Naive thymus-derived CD4-positive, alpha-beta T cell (primary cell): ENCODE results near the gene PIGC. TPM values are rescaled to one million over a fixed set of nuclear protein-coding genes. Genes with fewer than 3 reads are reported as not detected.

Experiments
- ATAC-seq: fragments of 150-1000 bp; cut with Tn5 transposase; 2 replicates; pipeline ENCODE4 v1.10.0; 2021; ENCODE audit warnings: mild to moderate bottlenecking, moderate library complexity
- CTCF ChIA-PET: fragments of 350-600 bp; sonication (Branson Sonifier 250); formaldehyde crosslinking; loops from one replicate; lab custom pipeline; 2021; ENCODE audit warnings: antibody characterized with exemption; lab: Charles Lee
- POLR2A ChIA-PET: fragments of 350-600 bp; sonication (Branson Sonifier 250); formaldehyde crosslinking; loops from one replicate; lab custom pipeline; 2021; ENCODE audit warnings: antibody characterized with exemption, inconsistent platforms; lab: Charles Lee
- DNase-seq, 9 donors: peaks; one replicate each; pipeline versions ENCODE4 v3.0.0 to v3.0.0-alpha.2; 2020 to 2022; ENCODE audit warnings: mixed read lengths in 1 of 9
- H3K27ac ChIP-seq: one replicate; pipeline ENCODE4 v1.7.0; 2013; ENCODE audit warnings: mild to moderate bottlenecking, low read depth, low read length, moderate library complexity
- H3K27me3 ChIP-seq, 2 donors: one replicate each; pipeline ENCODE4 v1.7.0; 2013; ENCODE audit warnings: low read length in 2 of 2, mild to moderate bottlenecking in 2 of 2, moderate library complexity in 2 of 2; ENCODE audit not compliant: control insufficient read depth in 2 of 2, insufficient read depth in 2 of 2
- H3K36me3 ChIP-seq, 3 experiments: 1 replicate in 2 of 3; 2 replicates in 1 of 3; pipeline ENCODE4 v1.7.0; 2013; ENCODE audit warnings: low read length in 3 of 3, mild to moderate bottlenecking in 3 of 3, moderate library complexity in 1 of 3; ENCODE audit not compliant: insufficient read depth in 3 of 3, control insufficient read depth in 2 of 3
- H3K4me1 ChIP-seq, 2 donors: one replicate each; pipeline ENCODE4 v1.7.0; 2013; ENCODE audit warnings: low read length in 2 of 2, mild to moderate bottlenecking in 2 of 2, moderate library complexity in 1 of 2; ENCODE audit not compliant: control insufficient read depth in 2 of 2, insufficient read depth in 2 of 2
- H3K4me3 ChIP-seq: 2 replicates; pipeline ENCODE4 v1.7.0; 2013; ENCODE audit warnings: mild to moderate bottlenecking, low read length
- H3K9me3 ChIP-seq, 3 experiments: 1 replicate in 2 of 3; 2 replicates in 1 of 3; pipeline ENCODE4 v1.7.0; 2013; ENCODE audit warnings: low read length in 3 of 3; ENCODE audit not compliant: control insufficient read depth in 2 of 3
- H3K27ac Mint-ChIP-seq, 9 donors: one replicate each; pipeline ENCODE4 v1.8.0; 2020 to 2022; ENCODE audit warnings: mixed read lengths in 9 of 9, mild to moderate bottlenecking in 8 of 9, moderate library complexity in 5 of 9, inconsistent platforms in 2 of 9
- H3K27me3 Mint-ChIP-seq, 5 donors: one replicate each; pipeline ENCODE4 v1.8.0; 2021 to 2022; ENCODE audit warnings: mixed read lengths in 5 of 5, mild to moderate bottlenecking in 1 of 5
- H3K36me3 Mint-ChIP-seq, 5 donors: one replicate each; pipeline ENCODE4 v1.8.0; 2020 to 2022; ENCODE audit warnings: mixed read lengths in 5 of 5, mild to moderate bottlenecking in 3 of 5, inconsistent platforms in 1 of 5
- H3K4me1 Mint-ChIP-seq, 7 donors: one replicate each; pipeline ENCODE4 v1.8.0; 2020 to 2022; ENCODE audit warnings: mixed read lengths in 7 of 7, mild to moderate bottlenecking in 3 of 7, inconsistent platforms in 1 of 7
- H3K4me3 Mint-ChIP-seq, 10 donors: one replicate each; pipeline ENCODE4 v1.8.0; 2020 to 2022; ENCODE audit warnings: mild to moderate bottlenecking in 10 of 10, mixed read lengths in 10 of 10, moderate library complexity in 6 of 10, inconsistent platforms in 2 of 10
- H3K9me3 Mint-ChIP-seq, 11 donors: one replicate each; pipeline ENCODE4 v1.8.0; 2020 to 2022; ENCODE audit warnings: mixed read lengths in 11 of 11, mild to moderate bottlenecking in 4 of 11, inconsistent platforms in 1 of 11, moderate library complexity in 1 of 11
- intact Hi-C, 2 donors: fragments of 100-400 bp; cut with micrococcal nuclease; formaldehyde crosslinking; loops; one replicate each; pipeline ENCODE4 v1.15.1; 2023
- polyA plus RNA-seq, 2 donors: library from polyadenylated mRNA; unstranded; fragments of 300-500 nt; fragmentation: Illumina TruSeq; gene quantifications; one replicate each; pipeline ENCODE4 v1.2.3, GENCODE V29; 2021
- total RNA-seq, 6 experiments: library from RNA in 5 of 6; stranded (reverse) in 5 of 6; gene quantifications; 1 replicate in 5 of 6; 2 replicates in 1 of 6; pipeline ENCODE4 v1.2.3 and lab custom pipeline; 2021 to 2026

Gene PIGC
- total and polyA plus RNA-seq, 7 experiments from 2014 or later, result 21.1 to 142 (median 54.4) TPM

GRCh38 chr1:172394811-172395210 lies 49.1 kb downstream of the PIGC start:
- intact Hi-C loops, result loop anchor here (1.0 to 10.0 kb wide), 11 partner anchors 14 to 740 kb away; partner anchors contain the start of genes MYOC (in 1 of the 2) and SUCO (in 1 of the 2)
- no peaks in the 10 kb centered on the region for H3K36me3 ChIP-seq
- no peaks in the 10 kb centered on the region for H3K27me3 ChIP-seq
- Mint-ChIP-seq H3K9me3 (no peaks in the 10 kb centered on the region), H3K36me3 (peaks cover 0 to 16% (median 0%) of the 10 kb centered on the region in 5 donors), H3K4me3 (peak overlapping the region; percentile 63 to 85 (median 73)), H3K4me1 (peaks cover 28 to 81% (median 74%) of the 10 kb centered on the region in 7 donors), H3K27me3 (peaks cover 0 to 16% (median 0%) of the 10 kb centered on the region in 5 donors), H3K27ac (peak overlapping the region; percentile 94 to 100 (median 96))
- peak overlapping the region; percentile 51 for H3K4me3 ChIP-seq
- DNase-seq (peak in 3 of 9 donors; percentile 6 to 28 (median 12)), ATAC-seq (no peak)
- ChIA-PET POLR2A (interaction anchor here (0.6 to 11.7 kb wide), 23 partner anchors 8 to 910 kb away, joined by 3 to 94 read pairs (median 4); partner anchors contain the start of genes METTL13, PRRC2C and SUCO), CTCF (interaction anchor here (0.8 to 2.9 kb wide), 16 partner anchors 12 to 393 kb away, joined by 3 to 15 read pairs (median 4); no protein-coding TSS in a partner anchor)
- no peaks in the 10 kb centered on the region for H3K9me3 ChIP-seq
- peak overlapping the region; percentile 66 for H3K27ac ChIP-seq
- peaks cover 23 to 43% of the 10 kb centered on the region in 2 donors for H3K4me1 ChIP-seq

DNA sequence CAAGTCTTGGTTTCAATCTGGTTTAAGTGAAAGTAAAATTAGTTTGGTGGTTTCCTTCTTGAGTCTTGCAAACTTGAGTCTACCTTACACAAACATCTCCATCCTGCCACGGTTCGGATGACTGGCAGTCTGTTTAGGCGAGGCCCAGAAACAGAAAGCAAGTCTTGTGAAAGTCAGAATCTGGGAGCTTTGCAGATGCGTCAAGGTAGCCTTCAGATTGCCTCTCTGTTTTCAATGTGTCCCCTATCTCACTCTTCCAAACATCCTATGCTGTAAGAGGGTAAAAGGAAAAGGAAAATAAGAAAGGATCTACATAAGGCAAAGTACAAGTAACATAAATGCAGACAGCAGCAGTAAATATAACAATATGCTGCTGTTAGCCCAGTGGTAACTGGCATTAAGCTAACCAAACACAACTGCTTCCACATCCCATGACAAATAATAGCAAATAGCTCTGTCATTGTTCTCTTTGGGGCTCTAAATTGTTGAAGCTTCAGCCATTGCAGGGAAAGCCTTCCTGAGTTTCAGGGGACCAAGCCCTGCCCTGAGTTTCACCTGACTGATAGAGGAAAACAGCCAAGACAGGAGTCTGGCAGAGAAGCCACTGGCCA lies 49.6 kb downstream of the PIGC start:
- H3K4me1 ChIP-seq, result peaks cover 22 to 38% of the 10 kb centered on the region in 2 donors
- ChIA-PET CTCF (interaction anchor here (0.6 to 2.9 kb wide), 18 partner anchors 11 to 412 kb away, joined by 3 to 15 read pairs (median 4); no protein-coding TSS in a partner anchor), POLR2A (interaction anchor here (0.6 to 11.7 kb wide), 24 partner anchors 9 to 909 kb away, joined by 3 to 94 read pairs (median 4); partner anchors contain the start of genes PRRC2C and SUCO)
- Mint-ChIP-seq H3K27me3 (peaks cover 0 to 16% (median 0%) of the 10 kb centered on the region in 5 donors), H3K27ac (peak overlapping the region; percentile 94 to 100 (median 96)), H3K36me3 (peaks cover 0 to 16% (median 0%) of the 10 kb centered on the region in 5 donors), H3K4me3 (peak overlapping the region; percentile 48 to 85 (median 73)), H3K9me3 (no peaks in the 10 kb centered on the region), H3K4me1 (peaks cover 26 to 76% (median 69%) of the 10 kb centered on the region in 7 donors)
- no peaks in the 10 kb centered on the region for H3K27me3 ChIP-seq
- peak overlapping the region; percentile 66 for H3K27ac ChIP-seq
- H3K9me3 ChIP-seq, result no peaks in the 10 kb centered on the region
- peak; percentile 94 for ATAC-seq
- DNase-seq, result peak in 8 of 9 donors; percentile 54 to 83 (median 77)
- intact Hi-C loops, result loop anchor here (1.0 to 10.0 kb wide), 10 partner anchors 13 to 739 kb away; partner anchors contain the start of genes MYOC (in 1 of the 2) and SUCO (in 1 of the 2)
- H3K4me3 ChIP-seq, result peak overlapping the region; percentile 51
- H3K36me3 ChIP-seq, result no peaks in the 10 kb centered on the region

DNA sequence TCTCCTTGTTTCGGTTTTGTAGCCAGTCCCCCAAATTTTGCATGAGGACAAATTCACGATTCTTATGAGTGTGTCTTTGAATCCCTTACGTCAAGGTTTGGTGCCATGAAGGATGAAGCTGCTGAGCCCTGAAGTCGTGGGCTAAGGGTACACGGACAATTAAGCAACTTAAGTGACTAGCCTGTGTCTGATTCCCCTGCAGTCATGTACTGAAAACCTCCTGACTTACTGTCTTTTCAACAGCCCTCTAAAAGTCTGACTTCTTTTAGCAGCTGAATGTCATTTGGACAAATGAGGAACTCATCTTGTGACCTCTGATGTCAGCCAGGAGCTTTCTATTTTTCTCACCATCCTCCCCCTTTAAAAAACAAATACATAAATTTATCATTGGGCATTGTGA lies 50.5 kb downstream of the PIGC start:
- Histone ChIP-seq H3K27ac (peak overlapping the region; percentile 66), H3K27me3 (no peaks in the 10 kb centered on the region), H3K9me3 (no peaks in the 10 kb centered on the region), H3K4me3 (peak overlapping the region; percentile 51), H3K36me3 (no peaks in the 10 kb centered on the region), H3K4me1 (peaks cover 17 to 33% of the 10 kb centered on the region in 2 donors)
- Mint-ChIP-seq H3K36me3 (peaks cover 0 to 14% (median 0%) of the 10 kb centered on the region in 5 donors), H3K4me3 (peak overlapping the region in 7 of 10 donors; percentile 50 to 82 (median 72)), H3K9me3 (no peaks in the 10 kb centered on the region), H3K27ac (peak overlapping the region; percentile 30 to 100 (median 95)), H3K27me3 (peaks cover 0 to 16% (median 0%) of the 10 kb centered on the region in 5 donors), H3K4me1 (peaks cover 23 to 67% (median 60%) of the 10 kb centered on the region in 7 donors)
- intact Hi-C loops, result loop anchor here in 1 of 2 donors (5.0 to 10.0 kb wide), 2 partner anchors 121 to 739 kb away; partner anchors contain the start of gene MYOC
- ChIA-PET POLR2A (interaction anchor here (0.6 to 11.7 kb wide), 6 partner anchors 13 to 524 kb away, joined by 3 to 94 read pairs (median 7); no protein-coding TSS in a partner anchor), CTCF (interaction anchor here (0.7 to 2.9 kb wide), 3 partner anchors 10 to 221 kb away, joined by 3 to 15 read pairs (median 9); no protein-coding TSS in a partner anchor)
- no peak for ATAC-seq
- DNase-seq, result no peak

DNA sequence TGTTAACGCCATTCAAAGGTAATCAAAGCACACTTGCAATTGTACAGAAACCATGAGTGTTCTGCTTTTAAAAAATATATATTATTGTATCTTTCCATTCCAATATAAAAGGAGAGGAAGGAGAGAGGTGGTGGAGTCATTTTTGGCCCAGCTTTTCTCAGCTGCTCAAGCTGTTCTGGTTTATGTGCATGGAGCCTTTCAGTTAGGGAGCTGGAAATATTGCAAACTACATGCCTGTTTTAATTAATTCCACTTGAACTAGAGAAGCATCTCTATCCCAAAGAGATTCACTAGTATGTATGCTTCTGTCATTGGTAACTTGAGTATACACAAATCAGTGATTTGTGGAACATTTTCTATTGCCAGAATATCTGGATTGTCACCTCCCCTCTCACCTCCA lies 51.9 kb downstream of the PIGC start:
- Histone ChIP-seq H3K9me3 (no peaks in the 10 kb centered on the region), H3K4me3 (no peak overlapping the region), H3K36me3 (no peaks in the 10 kb centered on the region), H3K27ac (no peak overlapping the region), H3K4me1 (peaks cover 17 to 33% of the 10 kb centered on the region in 2 donors), H3K27me3 (no peaks in the 10 kb centered on the region)
- intact Hi-C loops, result loop anchor here in 1 of 2 donors (5.0 to 10.0 kb wide), 2 partner anchors 120 to 737 kb away; partner anchors contain the start of gene MYOC
- POLR2A ChIA-PET, result interaction anchor here (1.2 to 11.7 kb wide), 2 partner anchors 11 to 59 kb away, joined by 7 to 94 read pairs; no protein-coding TSS in a partner anchor
- ATAC-seq, result no peak
- peaks cover 0 to 16% (median 0%) of the 10 kb centered on the region in 5 donors for H3K27me3 Mint-ChIP-seq
- H3K36me3 Mint-ChIP-seq, result peaks cover 0 to 14% (median 0%) of the 10 kb centered on the region in 5 donors
- CTCF ChIA-PET, result interaction anchor here (1.5 to 2.9 kb wide), 2 partner anchors 9 to 30 kb away, joined by 3 to 15 read pairs; no protein-coding TSS in a partner anchor
- no peak overlapping the region for H3K4me3 Mint-ChIP-seq
- H3K27ac Mint-ChIP-seq, result peak overlapping the region in 1 of 9 donors; percentile 81
- H3K9me3 Mint-ChIP-seq, result no peaks in the 10 kb centered on the region
- DNase-seq, result no peak
- H3K4me1 Mint-ChIP-seq, result peaks cover 23 to 56% (median 50%) of the 10 kb centered on the region in 7 donors

Other genes starting within 250 kb of the PIGC start
- gene C1orf105, start 23.4 kb downstream of the PIGC start, total RNA-seq, result under 1 TPM in 1 of 5 experiments, not detected in 4; 0.86 TPM
- gene C1orf105, start 23.4 kb downstream of the PIGC start, polyA plus RNA-seq, result not detected
- 10 to 100 TPM; 52.0 to 95.0 (median 77.0) TPM for gene SUCO, start 89.1 kb upstream of the PIGC start, total RNA-seq
- 10 to 100 TPM; 13.6 to 15.3 TPM for gene SUCO, start 89.1 kb upstream of the PIGC start, polyA plus RNA-seq
- gene FASLG, start 215.0 kb upstream of the PIGC start, total RNA-seq, result 1 to 10 TPM in 2 of 5 experiments, under 1 TPM in 2, not detected in 1; 0.24 to 5.6 (median 1.9) TPM
- gene FASLG, start 215.0 kb upstream of the PIGC start, polyA plus RNA-seq, result not detected